Activated B cell treated with CpG ODN at 0.5 μM for 24 hours (primary cell): ENCODE measurements around the gene RIIAD1. TPM values are rescaled to one million over a fixed set of nuclear protein-coding genes. Genes with fewer than 3 reads are reported as not detected.

Source experiments
- ATAC-seq: fragments of 200-7000 bp; cut with Tn5 transposase; one replicate; pipeline ENCODE4 v1.10.0; 2021; ENCODE audit warnings: low read depth, mild to moderate bottlenecking, moderate library complexity
- CTCF ChIA-PET: fragments of 350-600 bp; sonication (Branson Sonifier 250); formaldehyde crosslinking; loops from one replicate; lab custom pipeline; 2021; ENCODE audit warnings: antibody characterized with exemption; lab: Charles Lee
- POLR2A ChIA-PET: fragments of 350-600 bp; sonication (Branson Sonifier 250); formaldehyde crosslinking; loops from one replicate; lab custom pipeline; 2021; ENCODE audit warnings: antibody characterized with exemption; lab: Charles Lee
- DNase-seq: peaks from one replicate; pipeline ENCODE4 v3.0.0; 2022
- H3K27ac Mint-ChIP-seq: one replicate; pipeline ENCODE4 v1.8.0; 2020; ENCODE audit warnings: mixed read lengths
- H3K27me3 Mint-ChIP-seq: one replicate; pipeline ENCODE4 v1.8.0; 2021; ENCODE audit warnings: mixed read lengths
- H3K36me3 Mint-ChIP-seq: one replicate; pipeline ENCODE4 v1.8.0; 2021; ENCODE audit warnings: low read depth, mixed read lengths
- H3K4me1 Mint-ChIP-seq: one replicate; pipeline ENCODE4 v1.8.0; 2021; ENCODE audit warnings: mixed read lengths
- H3K4me3 Mint-ChIP-seq: one replicate; pipeline ENCODE4 v1.8.0; 2020; ENCODE audit warnings: mild to moderate bottlenecking, mixed read lengths
- H3K9me3 Mint-ChIP-seq: one replicate; pipeline ENCODE4 v1.8.0; 2020; ENCODE audit warnings: mixed read lengths
- CTCF ChIP-seq: fragments of 200-600 bp; IDR thresholded peaks from one replicate; pipeline ENCODE4 v1.8.0; 2022; ENCODE audit warnings: antibody characterized with exemption, mild to moderate bottlenecking
- intact Hi-C: fragments of 100-400 bp; cut with micrococcal nuclease; formaldehyde crosslinking; loops from one replicate; pipeline ENCODE4 v1.15.1; 2024
- total RNA-seq: library from RNA; stranded (reverse); gene quantifications from 2 replicates; pipeline ENCODE4 v1.2.3, GENCODE V29; 2022

RIIAD1 gene
- total RNA-seq, 1 donor from 2014 or later, result not detected

- CTCF ChIA-PET, result no interaction called here
- DNase-seq, result no peak
- intact Hi-C loops, result no loop called here
- H3K27ac Mint-ChIP-seq, result no peak overlapping the region
- H3K9me3 Mint-ChIP-seq, result no peaks in the 10 kb centered on the region
- no peak for TF ChIP-seq CTCF
- H3K27me3 Mint-ChIP-seq, result no peaks in the 10 kb centered on the region
- H3K4me1 Mint-ChIP-seq, result peaks cover 2% of the 10 kb centered on the region
- peaks cover 50% of the 10 kb centered on the region for H3K36me3 Mint-ChIP-seq
- ATAC-seq, result no peak
- POLR2A ChIA-PET, result no interaction called here
- no peak overlapping the region for H3K4me3 Mint-ChIP-seq
Measured at GRCh38 chr1:151684128-151684527, 37.2 kb upstream of the RIIAD1 start.

DNA sequence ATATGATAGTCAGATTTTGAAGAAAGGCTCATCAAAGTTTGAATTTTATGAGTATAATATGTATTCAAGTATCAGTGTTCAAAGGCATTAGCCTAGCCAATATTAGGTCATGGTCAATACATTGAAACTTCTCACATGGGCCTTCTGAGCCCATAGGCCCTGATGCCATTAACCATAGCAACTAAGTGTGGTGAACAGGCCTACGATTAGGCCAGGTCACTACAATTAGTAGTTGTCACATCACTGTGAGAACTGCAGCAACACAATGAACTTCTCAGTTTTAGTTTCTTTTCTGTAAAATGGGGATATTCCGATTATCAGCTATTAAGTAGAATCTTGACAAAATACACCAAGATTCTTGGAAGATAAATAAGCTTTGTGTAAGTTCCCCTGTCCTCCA is 34.8 kb upstream of the RIIAD1 start:
- no peak for TF ChIP-seq CTCF

DNA sequence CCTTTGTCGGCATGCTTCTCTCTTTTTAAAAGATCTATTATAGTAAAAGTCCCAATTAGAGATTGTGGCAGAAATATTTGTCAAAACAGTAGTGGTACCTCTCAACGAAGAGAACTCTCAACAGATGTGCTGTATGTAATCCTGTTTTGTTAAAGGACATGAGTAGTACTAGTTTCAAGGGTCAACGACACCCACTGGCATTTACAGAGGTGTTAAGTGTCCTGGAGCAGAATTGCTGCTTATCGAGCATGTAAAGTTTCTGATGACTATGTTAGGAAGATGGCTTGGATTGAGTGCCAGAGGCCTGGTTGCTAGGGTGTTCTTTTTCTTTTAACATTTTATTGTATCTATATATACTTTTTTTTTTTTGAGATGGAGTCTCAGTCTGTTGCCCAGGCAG is 31.8 kb upstream of the RIIAD1 start:
- ChIA-PET POLR2A (no interaction called here), CTCF (no interaction called here)
- H3K9me3 Mint-ChIP-seq, result no peaks in the 10 kb centered on the region
- TF ChIP-seq CTCF, result no peak
- intact Hi-C loops, result no loop called here
- no peaks in the 10 kb centered on the region for H3K4me1 Mint-ChIP-seq
- H3K27me3 Mint-ChIP-seq, result no peaks in the 10 kb centered on the region
- H3K36me3 Mint-ChIP-seq, result peaks cover 58% of the 10 kb centered on the region
- ATAC-seq (no peak), DNase-seq (no peak)
- no peak overlapping the region for H3K4me3 Mint-ChIP-seq
- H3K27ac Mint-ChIP-seq, result no peak overlapping the region

More for the DNA sequence above, 34.8 kb upstream of the RIIAD1 start:
- intact Hi-C loops, result no loop called here
- ChIA-PET CTCF (no interaction called here), POLR2A (no interaction called here)
- Mint-ChIP-seq H3K4me3 (no peak overlapping the region), H3K27ac (no peak overlapping the region), H3K9me3 (no peaks in the 10 kb centered on the region), H3K27me3 (no peaks in the 10 kb centered on the region), H3K4me1 (peaks cover under 1% of the 10 kb centered on the region), H3K36me3 (peaks cover 42% of the 10 kb centered on the region)
- DNase-seq (no peak), ATAC-seq (no peak)

DNA sequence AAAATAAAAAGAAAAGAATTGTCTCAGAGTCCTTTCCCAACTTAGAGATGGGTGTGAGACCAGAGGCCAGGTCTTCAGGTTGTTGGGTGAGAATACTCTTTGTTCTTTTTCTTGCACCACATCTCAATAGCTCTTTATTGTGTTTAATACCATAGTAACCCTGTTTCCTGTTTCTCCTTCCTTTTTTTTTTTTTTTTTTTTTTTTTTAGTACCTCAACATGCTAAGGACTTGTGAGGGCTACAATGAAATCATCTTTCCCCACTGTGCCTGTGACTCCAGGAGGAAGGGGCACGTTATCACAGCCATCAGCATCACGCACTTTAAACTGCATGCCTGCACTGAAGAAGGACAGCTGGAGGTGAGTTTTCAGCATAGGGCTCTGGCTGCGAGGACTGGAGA is 29.1 kb upstream of the RIIAD1 start:
- POLR2A ChIA-PET, result no interaction called here
- H3K4me1 Mint-ChIP-seq, result no peaks in the 10 kb centered on the region
- ATAC-seq (no peak), DNase-seq (no peak)
- no peak overlapping the region for H3K27ac Mint-ChIP-seq
- H3K36me3 Mint-ChIP-seq, result peaks cover 58% of the 10 kb centered on the region
- H3K9me3 Mint-ChIP-seq, result no peaks in the 10 kb centered on the region
- TF ChIP-seq CTCF, result no peak
- H3K4me3 Mint-ChIP-seq, result no peak overlapping the region
- CTCF ChIA-PET, result interaction anchor here (1.6 kb wide), 1 partner anchor 144 kb away, joined by 4 read pairs; no protein-coding TSS in a partner anchor
- intact Hi-C loops, result no loop called here
- H3K27me3 Mint-ChIP-seq, result no peaks in the 10 kb centered on the region

DNA sequence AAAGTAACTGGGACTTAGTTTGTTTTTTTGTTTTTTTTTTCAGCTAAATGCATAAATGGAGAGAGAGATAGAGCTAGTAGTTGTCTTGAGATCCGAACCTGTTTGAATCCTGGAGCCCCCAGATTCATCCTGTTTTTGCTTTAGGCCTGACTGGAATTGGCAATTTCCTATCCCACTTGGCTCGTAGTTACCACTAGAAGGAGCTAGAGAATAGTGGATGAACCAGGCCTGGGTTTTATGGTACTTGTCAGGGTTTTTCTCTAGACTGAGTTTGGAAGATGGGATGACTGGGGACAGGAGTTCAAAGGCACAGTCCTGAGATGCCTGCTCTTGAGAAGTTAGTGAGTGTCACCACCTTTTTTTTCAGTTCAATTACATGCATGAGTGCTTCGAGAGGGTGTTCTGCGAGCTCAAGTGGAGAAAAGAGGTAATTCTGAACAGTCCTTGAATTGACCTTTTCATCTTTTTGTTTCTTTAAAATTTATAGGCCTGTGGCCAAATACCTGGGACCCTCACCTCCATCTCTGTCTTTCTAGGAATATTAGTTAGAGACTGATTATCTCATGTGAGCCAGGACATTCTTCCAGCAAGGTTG is 28.2 kb upstream of the RIIAD1 start:
- no peak overlapping the region for H3K27ac Mint-ChIP-seq

More for the DNA sequence above, 28.2 kb upstream of the RIIAD1 start:
- Mint-ChIP-seq H3K27me3 (no peaks in the 10 kb centered on the region), H3K36me3 (peaks cover 59% of the 10 kb centered on the region), H3K4me3 (no peak overlapping the region), H3K4me1 (no peaks in the 10 kb centered on the region), H3K9me3 (no peaks in the 10 kb centered on the region)
- DNase-seq, result no peak
- CTCF ChIA-PET, result interaction anchor here (1.6 kb wide), 1 partner anchor 143 kb away, joined by 4 read pairs; no protein-coding TSS in a partner anchor
- ATAC-seq, result no peak
- TF ChIP-seq CTCF, result no peak
- POLR2A ChIA-PET, result no interaction called here
- intact Hi-C loops, result no loop called here
